DOHH2 (cell line): Measurements from ENCODE around the gene PPFIA4.

Source experiments
- CTCF ChIP-seq: fragments of 200-600 bp; sonication (generic); IDR thresholded peaks from one replicate; pipeline ENCODE4 v1.5.1; 2014; ENCODE audit warnings: antibody characterized with exemption, mild to moderate bottlenecking, low read depth, low read length; ENCODE audit not compliant: poor library complexity, severe bottlenecking
- EZH2phosphoT487 ChIP-seq: fragments of 200-600 bp; sonication (generic); IDR thresholded peaks from 2 replicates; pipeline ENCODE4 v1.6.1; 2017; ENCODE audit warnings: borderline replicate concordance, mild to moderate bottlenecking, antibody characterized with exemption, low read length, moderate library complexity, mixed read lengths

GRCh38 chr1:203091761-203092330 lies 65.6 kb downstream of the PPFIA4 start:
- TF ChIP-seq CTCF (no peak), EZH2phosphoT487 (no peak)
